Liver (tissue), 9 donors: Measurements from ENCODE around the gene NUP93. TPM values are rescaled to one million over a fixed set of nuclear protein-coding genes. Genes with fewer than 3 reads are reported as not detected.

ENCODE experiments used
- DNase-seq: peaks from one replicate; pipeline ENCODE4 v3.0.0-alpha.2; 2017; ENCODE audit warnings: low spot score
- H3K27ac ChIP-seq, 2 donors: one replicate each; pipeline ENCODE4 v1.7.0; 2013; ENCODE audit warnings: inconsistent platforms in 2 of 2, low read length in 2 of 2, control low read depth in 1 of 2, low read depth in 1 of 2, mild to moderate bottlenecking in 1 of 2
- H3K27me3 ChIP-seq, 4 donors: one replicate each; pipeline versions ENCODE4 v1.6.1 to v1.7.0; 2013; ENCODE audit warnings: low read length in 3 of 4, inconsistent platforms in 1 of 4, mild to moderate bottlenecking in 1 of 4, moderate library complexity in 1 of 4; ENCODE audit not compliant: control insufficient read depth in 4 of 4, insufficient read depth in 4 of 4
- H3K36me3 ChIP-seq, 4 donors: one replicate each; pipeline versions ENCODE4 v1.6.1 to v1.7.0; 2013; ENCODE audit warnings: low read length in 3 of 4, mild to moderate bottlenecking in 3 of 4, low read depth in 1 of 4, moderate library complexity in 1 of 4; ENCODE audit not compliant: control insufficient read depth in 4 of 4, insufficient read depth in 3 of 4
- H3K4me1 ChIP-seq, 4 donors: one replicate each; pipeline versions ENCODE4 v1.6.1 to v1.7.0; 2013; ENCODE audit warnings: low read length in 3 of 4, mild to moderate bottlenecking in 3 of 4, moderate library complexity in 1 of 4; ENCODE audit not compliant: control insufficient read depth in 4 of 4, insufficient read depth in 4 of 4
- H3K4me3 ChIP-seq, 3 donors: one replicate each; pipeline versions ENCODE4 v1.6.1 to v1.7.0; 2013; ENCODE audit warnings: low read length in 3 of 3, control low read depth in 1 of 3, low read depth in 1 of 3, mild to moderate bottlenecking in 1 of 3
- H3K9ac ChIP-seq, 2 donors: one replicate each; pipeline ENCODE4 v1.7.0; 2013; ENCODE audit warnings: low read length in 2 of 2, mild to moderate bottlenecking in 2 of 2, moderate library complexity in 2 of 2, control low read depth in 1 of 2, low read depth in 1 of 2
- H3K9me3 ChIP-seq, 4 donors: one replicate each; pipeline versions ENCODE4 v1.6.1 to v1.7.0; 2013; ENCODE audit warnings: low read length in 3 of 4; ENCODE audit not compliant: control insufficient read depth in 4 of 4
- ATF3 ChIP-seq: IDR thresholded peaks from 2 replicates; pipeline ENCODE4 v1.6.1; 2016; ENCODE audit warnings: antibody characterized with exemption
- EGR1 ChIP-seq, 2 donors: IDR thresholded peaks; 2 replicates each; pipeline ENCODE4 v1.6.1; 2016 to 2018; ENCODE audit warnings: antibody characterized with exemption in 2 of 2, low read depth in 2 of 2
- FOXA1 ChIP-seq: IDR thresholded peaks from 2 replicates; pipeline ENCODE4 v1.6.1; 2016; ENCODE audit warnings: antibody characterized with exemption
- FOXA2 ChIP-seq: IDR thresholded peaks from 2 replicates; pipeline ENCODE4 v1.6.1; 2016; ENCODE audit warnings: antibody characterized with exemption
- GABPA ChIP-seq, 2 donors: IDR thresholded peaks in 1 of 2; conservative IDR thresholded peaks in 1 of 2; 2 replicates each; pipeline ENCODE4 v1.6.1; 2016; ENCODE audit warnings: antibody characterized with exemption in 2 of 2, mild to moderate bottlenecking in 1 of 2, moderate library complexity in 1 of 2
- HNF4A ChIP-seq, 2 donors: conservative IDR thresholded peaks; 2 replicates each; pipeline ENCODE4 v1.6.1; 2016; ENCODE audit warnings: antibody characterized with exemption in 2 of 2, mild to moderate bottlenecking in 2 of 2
- HNF4G ChIP-seq: IDR thresholded peaks from 2 replicates; pipeline ENCODE4 v1.6.1; 2016; ENCODE audit warnings: antibody characterized with exemption
- JUND ChIP-seq, 2 donors: IDR thresholded peaks; 2 replicates each; pipeline ENCODE4 v1.6.1; 2016; ENCODE audit warnings: antibody characterized with exemption in 2 of 2
- MAX ChIP-seq: IDR thresholded peaks from 2 replicates; pipeline ENCODE4 v1.6.1; 2016; ENCODE audit warnings: antibody characterized with exemption
- NR2F2 ChIP-seq: IDR thresholded peaks from 2 replicates; pipeline ENCODE4 v1.6.1; 2016; ENCODE audit warnings: antibody characterized with exemption
- RAD21 ChIP-seq, 2 donors: IDR thresholded peaks; 2 replicates each; pipeline ENCODE4 v1.6.1; 2016; ENCODE audit warnings: antibody characterized with exemption in 2 of 2, mild to moderate bottlenecking in 2 of 2
- RXRA ChIP-seq, 2 donors: IDR thresholded peaks; 2 replicates each; pipeline ENCODE4 v1.6.1; 2017 to 2018; ENCODE audit warnings: antibody characterized with exemption in 2 of 2, mild to moderate bottlenecking in 1 of 2
- SP1 ChIP-seq: IDR thresholded peaks from 2 replicates; pipeline ENCODE4 v1.6.1; 2018; ENCODE audit warnings: antibody characterized with exemption, mild to moderate bottlenecking
- TAF1 ChIP-seq: conservative IDR thresholded peaks from 2 replicates; pipeline ENCODE4 v1.6.1; 2016; ENCODE audit warnings: antibody characterized with exemption, mild to moderate bottlenecking
- YY1 ChIP-seq: IDR thresholded peaks from 2 replicates; pipeline ENCODE4 v1.6.1; 2016; ENCODE audit warnings: antibody characterized with exemption, mild to moderate bottlenecking
- WGBS: extraction: QIAGEN DNeasy Blood & Tissue Kit; methylation state at CpG from one replicate; pipeline ENCODE4 v1.1.7; 2013; 5-methylcytosine and 5-hydroxymethylcytosine counted together
- polyA plus RNA-seq, 2 donors: library from polyadenylated mRNA; stranded (reverse) in 1 of 2; unstranded in 1 of 2; fragments of 200-250 nt in 1 of 2; fragments of >200 nt in 1 of 2; fragmentation: Nextera tagmentation in 1 of 2; extraction: Ambion mirVana in 1 of 2; gene quantifications; one replicate each; pipeline versions ENCODE4 v1.2.1 to v1.2.3, GENCODE V29; 2013 to 2015
- total RNA-seq, 2 donors: library from RNA; depleted of rRNA; stranded (reverse); fragments of >200 nt; gene quantifications; one replicate each; pipeline ENCODE4 v1.2.3, GENCODE V29; 2014
- TF ChIP-seq, protein P1 (sequence below): fragments of 150-350 bp; IDR thresholded peaks from 2 replicates; pipeline ENCODE4 v1.5.1; 2017; ENCODE audit warnings: improper control_type of control experiment, low read depth, low read length; ENCODE audit not compliant: missing input control
- TF ChIP-seq, protein P2 (sequence below): IDR thresholded peaks from 2 replicates; pipeline ENCODE4 v1.6.1; 2016; ENCODE audit warnings: antibody characterized with exemption
- donor health status: healthy.
- donor health status: healthy.
- donor health status: healthy.
- donor health status: healthy.
- donor health status: healthy.

The NUP93 gene
- total and polyA plus RNA-seq, 4 donors = 8.2 to 31.8 (median 9.8) TPM

DNA sequence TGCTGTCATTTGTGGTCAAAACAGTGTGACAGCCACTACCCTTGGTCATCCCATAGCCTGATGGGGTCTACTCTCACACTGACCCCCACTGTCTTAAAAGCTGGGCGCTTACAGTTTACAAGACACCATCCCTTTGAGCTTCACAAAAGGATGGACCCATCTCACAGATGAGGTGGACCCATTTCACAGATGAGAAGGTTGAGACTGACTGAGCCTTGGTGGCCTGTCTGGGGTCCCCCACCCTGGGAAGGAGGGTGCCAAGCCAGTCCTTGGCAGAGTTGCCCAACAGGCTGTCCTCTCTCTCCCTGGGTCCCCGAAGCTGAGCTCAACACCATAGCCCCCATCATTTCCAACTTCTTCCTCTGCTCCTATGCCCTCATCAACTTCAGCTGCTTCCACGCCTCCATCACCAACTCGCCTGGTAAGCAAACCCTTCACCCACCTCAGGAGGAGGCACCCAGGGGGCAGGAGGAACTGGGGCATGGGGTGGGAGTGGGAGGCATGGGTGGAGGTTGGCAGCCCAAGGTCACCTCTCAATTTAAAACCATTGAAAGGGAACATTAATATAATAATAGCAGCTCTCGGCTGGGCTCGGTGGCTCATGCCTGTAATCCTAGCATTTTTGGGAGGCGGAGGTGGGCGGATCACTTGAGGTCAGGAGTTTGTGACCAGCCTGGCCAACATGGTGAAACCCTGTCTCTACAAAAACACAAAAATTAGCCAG is 152.3 kb downstream of the NUP93 start:
- no peaks in the 10 kb centered on the region for H3K9me3 ChIP-seq
- H3K9ac ChIP-seq = no peak overlapping the region
- DNase-seq = no peak
- no peak overlapping the region for H3K27ac ChIP-seq
- no peaks in the 10 kb centered on the region for H3K36me3 ChIP-seq
- no peak overlapping the region for H3K4me3 ChIP-seq
- H3K4me1 ChIP-seq = no peaks in the 10 kb centered on the region
- 93% methylated on average over 8 of the region's 8 CpGs for WGBS
- no peaks in the 10 kb centered on the region for H3K27me3 ChIP-seq
- no peak for TF ChIP-seq FOXA2
- TF ChIP-seq JUND (IDR thresholded peaks at IDR 0.05) = no peak
- TF ChIP-seq RXRA (IDR thresholded peaks at IDR 0.05) = no peak
- TF ChIP-seq NR2F2 = no peak
- TF ChIP-seq, protein P1, sequence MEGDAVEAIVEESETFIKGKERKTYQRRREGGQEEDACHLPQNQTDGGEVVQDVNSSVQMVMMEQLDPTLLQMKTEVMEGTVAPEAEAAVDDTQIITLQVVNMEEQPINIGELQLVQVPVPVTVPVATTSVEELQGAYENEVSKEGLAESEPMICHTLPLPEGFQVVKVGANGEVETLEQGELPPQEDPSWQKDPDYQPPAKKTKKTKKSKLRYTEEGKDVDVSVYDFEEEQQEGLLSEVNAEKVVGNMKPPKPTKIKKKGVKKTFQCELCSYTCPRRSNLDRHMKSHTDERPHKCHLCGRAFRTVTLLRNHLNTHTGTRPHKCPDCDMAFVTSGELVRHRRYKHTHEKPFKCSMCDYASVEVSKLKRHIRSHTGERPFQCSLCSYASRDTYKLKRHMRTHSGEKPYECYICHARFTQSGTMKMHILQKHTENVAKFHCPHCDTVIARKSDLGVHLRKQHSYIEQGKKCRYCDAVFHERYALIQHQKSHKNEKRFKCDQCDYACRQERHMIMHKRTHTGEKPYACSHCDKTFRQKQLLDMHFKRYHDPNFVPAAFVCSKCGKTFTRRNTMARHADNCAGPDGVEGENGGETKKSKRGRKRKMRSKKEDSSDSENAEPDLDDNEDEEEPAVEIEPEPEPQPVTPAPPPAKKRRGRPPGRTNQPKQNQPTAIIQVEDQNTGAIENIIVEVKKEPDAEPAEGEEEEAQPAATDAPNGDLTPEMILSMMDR = no peak
- TF ChIP-seq TAF1 = no peak
- no peak for TF ChIP-seq HNF4A (conservative IDR thresholded peaks at IDR 0.05)
- TF ChIP-seq YY1 = no peak
- no peak for TF ChIP-seq FOXA1
- TF ChIP-seq MAX = no peak
- no peak for TF ChIP-seq EGR1 (IDR thresholded peaks at IDR 0.05; ENCODE audit: low read depth in 2 of 2)
- TF ChIP-seq RAD21 (IDR thresholded peaks at IDR 0.05) = no peak
- TF ChIP-seq SP1 = no peak
- no peak for TF ChIP-seq HNF4G
- TF ChIP-seq ATF3 = no peak
- no peak for TF ChIP-seq GABPA (IDR thresholded peaks at IDR 0.05 in 1 of 2, conservative IDR thresholded peaks at IDR 0.05 in 1 of 2)
- TF ChIP-seq, protein P2, sequence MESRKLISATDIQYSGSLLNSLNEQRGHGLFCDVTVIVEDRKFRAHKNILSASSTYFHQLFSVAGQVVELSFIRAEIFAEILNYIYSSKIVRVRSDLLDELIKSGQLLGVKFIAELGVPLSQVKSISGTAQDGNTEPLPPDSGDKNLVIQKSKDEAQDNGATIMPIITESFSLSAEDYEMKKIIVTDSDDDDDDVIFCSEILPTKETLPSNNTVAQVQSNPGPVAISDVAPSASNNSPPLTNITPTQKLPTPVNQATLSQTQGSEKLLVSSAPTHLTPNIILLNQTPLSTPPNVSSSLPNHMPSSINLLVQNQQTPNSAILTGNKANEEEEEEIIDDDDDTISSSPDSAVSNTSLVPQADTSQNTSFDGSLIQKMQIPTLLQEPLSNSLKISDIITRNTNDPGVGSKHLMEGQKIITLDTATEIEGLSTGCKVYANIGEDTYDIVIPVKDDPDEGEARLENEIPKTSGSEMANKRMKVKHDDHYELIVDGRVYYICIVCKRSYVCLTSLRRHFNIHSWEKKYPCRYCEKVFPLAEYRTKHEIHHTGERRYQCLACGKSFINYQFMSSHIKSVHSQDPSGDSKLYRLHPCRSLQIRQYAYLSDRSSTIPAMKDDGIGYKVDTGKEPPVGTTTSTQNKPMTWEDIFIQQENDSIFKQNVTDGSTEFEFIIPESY = no peak

GRCh38 chr16:56883586-56883985 is 153.7 kb downstream of the NUP93 start:
- Histone ChIP-seq H3K27me3 (no peaks in the 10 kb centered on the region), H3K9me3 (no peaks in the 10 kb centered on the region), H3K4me3 (no peak overlapping the region), H3K36me3 (no peaks in the 10 kb centered on the region), H3K4me1 (no peaks in the 10 kb centered on the region), H3K9ac (no peak overlapping the region), H3K27ac (no peak overlapping the region)
- WGBS = 93% methylated on average over 2 of the region's 2 CpGs
- DNase-seq = no peak
- TF ChIP-seq NR2F2 (no peak), MAX (no peak), EGR1 (IDR thresholded peaks at IDR 0.05; ENCODE audit: low read depth in 2 of 2) (no peak), SP1 (no peak), ATF3 (no peak), JUND (IDR thresholded peaks at IDR 0.05) (no peak), FOXA2 (no peak), FOXA1 (no peak), YY1 (no peak), HNF4A (conservative IDR thresholded peaks at IDR 0.05) (no peak), TAF1 (no peak), RAD21 (IDR thresholded peaks at IDR 0.05) (no peak)
- TF ChIP-seq, protein P2 = no peak
- TF ChIP-seq, protein P1 = no peak
